Osteocyte (in vitro differentiated cells): ENCODE data around the gene TP73. TPM values are rescaled to one million over a fixed set of nuclear protein-coding genes. Genes with fewer than 3 reads are reported as not detected.

Source experiments
- DNase-seq: peaks from one replicate; pipeline ENCODE4 v3.0.0; 2021; ENCODE audit warnings: mixed read lengths; ENCODE audit not compliant: unreplicated experiment; ENCODE audit errors: extremely low spot score
- H3K27ac Mint-ChIP-seq: one replicate; pipeline ENCODE4 v1.8.0; 2021; ENCODE audit warnings: mild to moderate bottlenecking, mixed read lengths; ENCODE audit not compliant: unreplicated experiment
- H3K27me3 Mint-ChIP-seq: one replicate; pipeline ENCODE4 v1.8.0; 2021; ENCODE audit warnings: mixed read lengths; ENCODE audit not compliant: unreplicated experiment
- H3K36me3 Mint-ChIP-seq: one replicate; pipeline ENCODE4 v1.8.0; 2021; ENCODE audit warnings: mixed read lengths; ENCODE audit not compliant: unreplicated experiment
- H3K4me1 Mint-ChIP-seq: one replicate; pipeline ENCODE4 v1.8.0; 2021; ENCODE audit warnings: mixed read lengths; ENCODE audit not compliant: unreplicated experiment
- H3K4me3 Mint-ChIP-seq: one replicate; pipeline ENCODE4 v1.8.0; 2021; ENCODE audit warnings: mild to moderate bottlenecking, moderate library complexity, mixed read lengths; ENCODE audit not compliant: unreplicated experiment
- H3K9me3 Mint-ChIP-seq: one replicate; pipeline ENCODE4 v1.8.0; 2021; ENCODE audit warnings: mixed read lengths; ENCODE audit not compliant: unreplicated experiment
- total RNA-seq: library from RNA; stranded (reverse); gene quantifications from 2 replicates; pipeline ENCODE4 v1.2.1, GENCODE V29; 2021
- TF ChIP-seq, protein P1 (sequence below): fragments of 200-600 bp; sonication (generic); IDR thresholded peaks from 2 replicates; pipeline ENCODE4 v1.5.0; 2021; ENCODE audit warnings: antibody characterized with exemption, mild to moderate bottlenecking, moderate library complexity

The TP73 gene
- total RNA-seq, 1 donor from 2014 or later = 0.24 TPM

DNA sequence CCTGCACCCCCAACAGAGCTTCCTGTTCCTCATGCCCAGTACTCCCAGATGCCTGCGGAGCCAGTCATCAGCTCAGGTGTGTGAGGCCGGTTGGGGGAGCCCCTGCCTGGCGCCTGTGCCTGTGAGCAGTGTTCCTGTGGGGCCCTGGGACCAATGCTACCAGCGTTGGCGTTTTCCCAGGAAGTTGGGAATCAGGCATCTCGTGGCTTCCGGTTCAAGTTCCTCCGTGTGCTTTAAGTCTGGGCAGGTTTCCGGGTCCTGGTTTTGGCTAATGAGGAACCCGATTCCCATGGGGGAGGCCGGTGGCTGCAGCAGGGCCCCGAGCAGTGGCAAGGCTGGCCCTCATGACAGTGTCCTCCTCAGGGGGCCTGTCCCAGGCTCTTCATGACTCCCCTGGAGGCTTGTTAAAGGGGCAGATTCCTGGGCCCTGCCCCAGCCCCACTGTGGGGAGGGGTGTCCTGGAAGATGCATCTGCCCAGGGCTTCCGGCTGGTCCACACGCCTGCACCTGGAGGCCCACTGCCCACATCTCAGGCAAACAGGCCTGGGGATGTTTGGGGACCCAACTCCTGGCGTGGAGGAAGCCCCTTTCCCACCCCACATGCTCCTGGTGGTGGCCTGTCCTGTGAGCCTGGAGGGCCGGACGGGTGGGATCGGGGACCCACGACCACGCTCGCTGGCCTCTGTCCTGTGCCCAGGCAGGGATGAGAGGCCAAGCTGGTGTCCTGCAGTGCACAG, 26.2 kb downstream of the TP73 start:
- no peak for DNase-seq
- TF ChIP-seq, protein P1, sequence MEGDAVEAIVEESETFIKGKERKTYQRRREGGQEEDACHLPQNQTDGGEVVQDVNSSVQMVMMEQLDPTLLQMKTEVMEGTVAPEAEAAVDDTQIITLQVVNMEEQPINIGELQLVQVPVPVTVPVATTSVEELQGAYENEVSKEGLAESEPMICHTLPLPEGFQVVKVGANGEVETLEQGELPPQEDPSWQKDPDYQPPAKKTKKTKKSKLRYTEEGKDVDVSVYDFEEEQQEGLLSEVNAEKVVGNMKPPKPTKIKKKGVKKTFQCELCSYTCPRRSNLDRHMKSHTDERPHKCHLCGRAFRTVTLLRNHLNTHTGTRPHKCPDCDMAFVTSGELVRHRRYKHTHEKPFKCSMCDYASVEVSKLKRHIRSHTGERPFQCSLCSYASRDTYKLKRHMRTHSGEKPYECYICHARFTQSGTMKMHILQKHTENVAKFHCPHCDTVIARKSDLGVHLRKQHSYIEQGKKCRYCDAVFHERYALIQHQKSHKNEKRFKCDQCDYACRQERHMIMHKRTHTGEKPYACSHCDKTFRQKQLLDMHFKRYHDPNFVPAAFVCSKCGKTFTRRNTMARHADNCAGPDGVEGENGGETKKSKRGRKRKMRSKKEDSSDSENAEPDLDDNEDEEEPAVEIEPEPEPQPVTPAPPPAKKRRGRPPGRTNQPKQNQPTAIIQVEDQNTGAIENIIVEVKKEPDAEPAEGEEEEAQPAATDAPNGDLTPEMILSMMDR = no peak
- Mint-ChIP-seq H3K9me3 (no peaks in the 10 kb centered on the region), H3K4me1 (peaks cover 4% of the 10 kb centered on the region), H3K27me3 (peaks cover 9% of the 10 kb centered on the region), H3K36me3 (no peaks in the 10 kb centered on the region), H3K27ac (no peak overlapping the region), H3K4me3 (no peak overlapping the region)

DNA sequence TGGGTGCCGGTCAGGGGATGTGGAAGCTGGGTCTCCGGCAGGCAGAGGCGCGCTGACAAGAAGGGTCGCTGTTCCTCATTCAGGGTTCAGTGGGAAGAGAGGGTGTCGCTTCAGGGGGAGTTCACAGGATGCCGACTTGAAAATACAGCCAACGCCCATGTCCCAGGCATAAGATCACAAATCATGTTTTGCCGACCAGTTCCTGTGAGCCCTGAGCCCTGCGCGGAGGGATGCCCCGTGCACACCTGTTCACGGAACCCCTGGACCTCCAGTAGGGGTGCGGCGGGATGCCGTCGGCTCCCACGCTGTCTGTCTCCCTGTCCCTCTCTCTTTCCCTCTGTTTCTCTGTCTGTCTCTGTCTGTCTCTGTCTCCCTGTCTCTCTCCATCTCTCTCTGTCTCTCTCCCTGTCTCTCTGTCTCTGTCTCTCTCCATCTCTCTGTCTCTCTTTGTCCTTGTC, 26.8 kb downstream of the TP73 start:
- DNase-seq = no peak
- Mint-ChIP-seq H3K27ac (no peak overlapping the region), H3K4me1 (no peaks in the 10 kb centered on the region), H3K36me3 (no peaks in the 10 kb centered on the region), H3K9me3 (no peaks in the 10 kb centered on the region), H3K27me3 (peaks cover 9% of the 10 kb centered on the region), H3K4me3 (no peak overlapping the region)
- TF ChIP-seq, protein P1 = no peak

DNA sequence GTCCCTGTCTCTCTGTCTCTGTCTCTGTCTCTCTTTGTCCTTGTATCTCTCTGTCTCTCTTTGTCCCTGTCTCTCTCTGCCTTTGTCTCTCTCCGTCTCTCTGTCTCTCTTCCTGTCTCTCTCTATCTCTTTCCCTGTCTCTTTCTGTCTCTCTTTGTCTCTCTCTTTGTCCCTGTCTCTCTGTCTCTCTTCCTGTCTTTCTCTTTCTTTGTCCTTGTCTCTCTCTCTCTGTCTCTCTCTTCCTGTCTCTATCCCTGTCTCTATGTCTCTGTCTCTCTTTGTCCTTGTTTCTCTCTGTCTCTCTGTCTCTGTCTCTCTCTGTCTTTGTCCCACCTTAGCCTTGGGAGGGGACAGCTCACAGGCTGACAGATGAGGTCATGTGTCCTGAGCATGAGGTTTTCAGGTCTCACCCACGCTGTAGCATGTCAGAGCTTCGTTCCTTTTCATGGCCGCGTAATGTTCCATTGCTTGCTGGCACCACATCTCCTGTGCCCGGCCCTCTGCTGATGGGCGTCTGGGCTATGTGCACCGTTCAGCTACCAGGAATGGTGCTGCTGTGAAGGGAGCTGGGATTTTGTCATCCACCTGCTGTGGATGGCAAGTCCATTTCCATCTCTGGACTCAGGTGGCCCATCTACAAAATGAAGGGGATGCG, 27.6 kb downstream of the TP73 start:
- Mint-ChIP-seq H3K4me3 (no peak overlapping the region), H3K4me1 (no peaks in the 10 kb centered on the region), H3K27me3 (peaks cover 9% of the 10 kb centered on the region), H3K9me3 (no peaks in the 10 kb centered on the region), H3K27ac (no peak overlapping the region), H3K36me3 (no peaks in the 10 kb centered on the region)
- TF ChIP-seq, protein P1 = no peak
- no peak for DNase-seq

DNA sequence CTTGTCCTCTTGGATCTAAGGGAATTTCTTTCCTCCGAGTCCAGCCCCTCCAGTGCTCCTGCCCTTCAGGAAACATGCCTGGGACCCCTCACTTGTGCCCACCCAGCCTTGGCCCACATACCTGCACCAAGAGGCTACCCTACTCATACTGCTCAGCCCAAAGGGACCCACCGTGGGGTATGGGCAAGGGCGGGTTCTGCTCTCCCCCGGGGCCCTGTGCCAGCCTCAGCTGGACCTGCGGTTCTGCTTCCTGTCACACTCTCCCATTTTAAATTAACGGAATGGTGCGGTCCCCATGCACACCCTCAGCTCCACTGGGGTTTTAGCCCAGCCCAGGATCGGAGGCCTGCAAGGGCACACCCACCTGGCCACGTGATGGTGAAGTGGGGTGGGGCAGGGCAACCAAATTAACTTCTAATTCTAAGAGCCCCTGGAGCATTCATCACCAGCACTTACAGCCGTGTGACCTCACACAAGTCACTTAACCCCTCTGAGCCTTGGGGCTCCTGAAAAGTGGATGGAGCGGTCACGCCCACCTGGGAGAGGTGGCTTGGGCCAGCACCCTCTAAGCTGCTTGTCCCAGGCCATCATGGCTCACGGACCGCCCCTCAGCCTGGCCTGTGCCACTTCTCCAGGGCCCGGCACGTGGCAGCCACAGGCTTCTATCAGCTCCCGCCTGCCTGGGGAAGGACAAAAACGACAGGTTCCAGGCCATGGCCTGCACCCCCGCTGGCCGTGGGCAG, 28.3 kb downstream of the TP73 start:
- peaks cover 9% of the 10 kb centered on the region for H3K27me3 Mint-ChIP-seq

More for the DNA sequence above, 28.3 kb downstream of the TP73 start:
- no peak for DNase-seq
- TF ChIP-seq, protein P1 = no peak
- no peak overlapping the region for H3K27ac Mint-ChIP-seq
- H3K4me1 Mint-ChIP-seq = no peaks in the 10 kb centered on the region
- no peak overlapping the region for H3K4me3 Mint-ChIP-seq
- no peaks in the 10 kb centered on the region for H3K36me3 Mint-ChIP-seq
- H3K9me3 Mint-ChIP-seq = no peaks in the 10 kb centered on the region
